SK-N-SH (cell line): ENCODE data around the gene UBALD1. TPM values are rescaled to one million over a fixed set of nuclear protein-coding genes. Genes with fewer than 3 reads are reported as not detected.

Experiments used
- CTCF ChIA-PET: fragments of 300-600, 350-600 bp; formaldehyde crosslinking; extraction: SDS; loops from one replicate; lab custom pipeline; 2021; lab: Yijun Ruan, JAX
- POLR2A ChIA-PET: fragments of 350-600 bp; sonication (Branson Sonifier 250); formaldehyde crosslinking; extraction: SDS; loops from one replicate; lab custom pipeline; 2020; ENCODE audit warnings: antibody characterized with exemption, inconsistent platforms; lab: Yijun Ruan, JAX
- DNase-seq: peaks from one replicate; pipeline ENCODE4 v3.0.0; 2012
- H2AFZ ChIP-seq: fragments of 200-600 bp; sonication (generic); 2 replicates; pipeline ENCODE4 v1.8.1; 2016; ENCODE audit warnings: antibody characterized with exemption, mild to moderate bottlenecking, low read depth
- H3F3A ChIP-seq: fragments of 200-600 bp; sonication (generic); replicated peaks from 2 replicates; pipeline ENCODE3; 2016; ENCODE audit warnings: antibody characterized with exemption, mild to moderate bottlenecking; ENCODE audit not compliant: insufficient read depth
- H3K27ac ChIP-seq, 2 experiments: fragments of 200-500 bp in 1 of 2; fragments of 200-600 bp in 1 of 2; sonication (Bioruptor generic) in 1 of 2; sonication (generic), shearing (Covaris generic) in 1 of 2; 2 replicates each; pipeline versions ENCODE4 v1.5.1 to v1.6.1; 2014 to 2016; ENCODE audit warnings: low read depth in 2 of 2, inconsistent platforms in 1 of 2, low read length in 1 of 2, mild to moderate bottlenecking in 1 of 2, mixed read lengths in 1 of 2
- H3K27me3 ChIP-seq: fragments of 200-600 bp; sonication (generic), shearing (Covaris generic); 2 replicates; pipeline ENCODE4 v1.6.1; 2016; ENCODE audit warnings: mixed run types; ENCODE audit not compliant: insufficient read depth
- H3K36me3 ChIP-seq, 2 experiments: fragments of 200-500 bp in 1 of 2; fragments of 200-600 bp in 1 of 2; sonication (Bioruptor generic) in 1 of 2; sonication (generic) in 1 of 2; replicated peaks in 1 of 2; 2 replicates each; pipeline versions ENCODE3 to v1.5.1; 2014 to 2016; ENCODE audit warnings: low read length in 1 of 2, mild to moderate bottlenecking in 1 of 2; ENCODE audit not compliant: insufficient read depth in 2 of 2, control insufficient read depth in 1 of 2
- H3K4me1 ChIP-seq, 2 experiments: fragments of 200-500 bp in 1 of 2; fragments of 200-600 bp in 1 of 2; sonication (Bioruptor generic) in 1 of 2; sonication (generic), shearing (Covaris generic) in 1 of 2; 2 replicates each; pipeline versions ENCODE4 v1.5.1 to v1.6.1; 2014 to 2016; ENCODE audit warnings: low read depth in 1 of 2, low read length in 1 of 2, mixed run types in 1 of 2; ENCODE audit not compliant: insufficient read depth in 2 of 2, control insufficient read depth in 1 of 2
- H3K4me2 ChIP-seq: fragments of 200-600 bp; sonication (generic), shearing (Covaris generic); 2 replicates; pipeline ENCODE4 v1.6.1; 2017; ENCODE audit warnings: mixed run types
- H3K4me3 ChIP-seq, 2 experiments: fragments of 200-500 bp in 1 of 2; fragments of 200-600 bp in 1 of 2; sonication (Bioruptor generic) in 1 of 2; sonication (generic), shearing (Covaris generic) in 1 of 2; 2 replicates each; pipeline versions ENCODE4 v1.5.1 to v1.8.1; 2014 to 2016; ENCODE audit warnings: low read depth in 2 of 2, inconsistent platforms in 1 of 2, low read length in 1 of 2, mild to moderate bottlenecking in 1 of 2, mixed read lengths in 1 of 2, moderate library complexity in 1 of 2
- H3K79me2 ChIP-seq: fragments of 200-600 bp; sonication (generic); 2 replicates; pipeline ENCODE4 v1.8.1; 2017; ENCODE audit warnings: mild to moderate bottlenecking; ENCODE audit not compliant: insufficient read depth
- H3K9ac ChIP-seq: fragments of 200-600 bp; sonication (generic); 2 replicates; pipeline ENCODE4 v1.6.1; 2017; ENCODE audit warnings: mixed run types
- H3K9me2 ChIP-seq: fragments of 200-600 bp; sonication (generic); 2 replicates; pipeline ENCODE4 v1.6.1; 2017; ENCODE audit warnings: mixed run types
- H3K9me3 ChIP-seq: fragments of 200-600 bp; sonication (generic); 2 replicates; pipeline ENCODE4 v1.6.1; 2017; ENCODE audit warnings: mixed run types, mild to moderate bottlenecking, moderate library complexity
- H4K20me1 ChIP-seq: fragments of 200-600 bp; sonication (generic); 2 replicates; pipeline ENCODE4 v1.6.1; 2017; ENCODE audit warnings: mild to moderate bottlenecking, mixed run types; ENCODE audit not compliant: insufficient read depth
- CHD2 ChIP-seq: fragments of 150-350 bp; IDR thresholded peaks from 2 replicates; pipeline ENCODE4 v1.6.1; 2018; ENCODE audit warnings: low read length; ENCODE audit not compliant: partially characterized antibody
- FOSL2 ChIP-seq: IDR thresholded peaks from 2 replicates; pipeline ENCODE4 v1.4.0; 2012; ENCODE audit warnings: low read depth, mild to moderate bottlenecking, moderate library complexity, borderline replicate concordance
- FOXJ3 ChIP-seq: sonication (generic); formaldehyde crosslinking; IDR thresholded peaks from 2 replicates; pipeline ENCODE4 v1.5.1; 2020; ENCODE audit warnings: mild to moderate bottlenecking, missing genetic modification reagents
- FOXM1 ChIP-seq: IDR thresholded peaks from 2 replicates; pipeline ENCODE4 v1.4.0; 2012; ENCODE audit warnings: low read depth, mild to moderate bottlenecking
- IRF3 ChIP-seq: fragments of 150-350 bp; IDR thresholded peaks from 2 replicates; pipeline ENCODE4 v1.6.1; 2016; ENCODE audit warnings: mild to moderate bottlenecking, low read depth, low read length
- JUND ChIP-seq: IDR thresholded peaks from 2 replicates; pipeline ENCODE4 v1.4.0; 2012
- MXI1 ChIP-seq: IDR thresholded peaks from 2 replicates; pipeline ENCODE4 v1.6.1; 2012; ENCODE audit warnings: mild to moderate bottlenecking, low read depth, low read length, improper control_type of control experiment
- NFIC ChIP-seq: IDR thresholded peaks from 2 replicates; pipeline ENCODE4 v1.4.0; 2012; ENCODE audit warnings: borderline replicate concordance
- NRF1 ChIP-seq: IDR thresholded peaks from 2 replicates; pipeline ENCODE4 v1.6.1; 2012; ENCODE audit warnings: low read depth, mild to moderate bottlenecking, low read length
- SIN3A ChIP-seq: IDR thresholded peaks from 2 replicates; pipeline ENCODE4 v1.6.1; 2012; ENCODE audit warnings: low read depth, mild to moderate bottlenecking, low read length, moderate library complexity, borderline replicate concordance
- TAF1 ChIP-seq: IDR thresholded peaks from 2 replicates; pipeline ENCODE4 v1.6.1; 2012; ENCODE audit warnings: low read depth, mild to moderate bottlenecking, low read length, moderate library complexity, borderline replicate concordance
- TEAD4 ChIP-seq: IDR thresholded peaks from 2 replicates; pipeline ENCODE4 v1.4.0; 2012; ENCODE audit warnings: mild to moderate bottlenecking, borderline replicate concordance; ENCODE audit not compliant: insufficient read depth
- WGBS: methylation state at CpG from one replicate; pipeline ENCODE4 v1.1.6; 2017; ENCODE audit warnings: low lambda C conversion rate; 5-methylcytosine and 5-hydroxymethylcytosine counted together
- polyA plus RNA-seq, 3 experiments: library from polyadenylated mRNA; depleted of rRNA; stranded (reverse); fragments of >200 nt; gene quantifications; 2 replicates each; pipeline ENCODE4 v1.2.3, GENCODE V29; 2012
- TF ChIP-seq, protein P1 (sequence below): IDR thresholded peaks from 2 replicates; pipeline ENCODE4 v1.4.0; 2012; ENCODE audit warnings: low read depth
- TF ChIP-seq, protein P2 (sequence below): IDR thresholded peaks from 2 replicates; pipeline ENCODE4 v1.4.0; 2012; ENCODE audit warnings: low read depth, borderline replicate concordance

The UBALD1 gene
- polyA plus RNA-seq, 1 of the 3 experiments (the other 2 are of a cell fraction): 16.7 TPM

DNA sequence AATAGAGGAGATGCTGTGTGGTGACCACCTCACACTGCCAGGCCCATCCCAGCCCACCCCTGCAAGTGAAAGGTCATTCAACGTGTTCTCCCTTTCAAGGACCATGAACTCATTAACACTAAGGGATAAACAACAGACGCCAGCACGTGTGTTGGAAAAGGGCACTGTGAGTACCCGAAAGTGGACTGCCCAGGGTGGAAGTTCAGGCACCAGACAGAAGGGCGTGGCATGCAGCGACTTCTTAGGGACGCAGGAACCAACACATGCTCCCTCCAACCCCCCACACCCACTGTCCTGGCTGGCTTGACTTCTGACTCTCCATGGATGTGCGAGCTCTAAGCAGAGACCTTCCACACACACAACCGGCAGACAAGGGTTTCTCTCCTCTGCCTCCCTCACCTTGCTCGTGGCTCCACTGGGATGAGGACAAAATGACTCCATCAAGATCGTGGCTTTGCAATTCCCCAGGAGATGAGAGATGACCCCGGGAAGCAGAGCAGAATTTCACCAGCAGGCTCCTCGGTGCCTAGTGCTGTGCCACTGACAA is 11.0 kb downstream of the UBALD1 start:
- no peak overlapping the region for H3K9ac ChIP-seq
- POLR2A ChIA-PET: no interaction called here
- H4K20me1 ChIP-seq: peaks cover 4% of the 10 kb centered on the region; the same call in 1 of the 2 replicates
- TF ChIP-seq JUND: no peak
- TF ChIP-seq FOSL2: no peak
- TF ChIP-seq MXI1: no peak
- TF ChIP-seq, protein P1, sequence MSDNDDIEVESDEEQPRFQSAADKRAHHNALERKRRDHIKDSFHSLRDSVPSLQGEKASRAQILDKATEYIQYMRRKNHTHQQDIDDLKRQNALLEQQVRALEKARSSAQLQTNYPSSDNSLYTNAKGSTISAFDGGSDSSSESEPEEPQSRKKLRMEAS: no peak
- TF ChIP-seq TEAD4: no peak
- no peak for TF ChIP-seq NRF1
- no peak for TF ChIP-seq NFIC
- TF ChIP-seq IRF3: no peak
- no peak for TF ChIP-seq CHD2
- TF ChIP-seq FOXM1: no peak
- H3K9me3 ChIP-seq: no peaks in the 10 kb centered on the region
- H2AFZ ChIP-seq: no peak overlapping the region
- no peak overlapping the region for H3K4me3 ChIP-seq
- no peaks in the 10 kb centered on the region for H3K9me2 ChIP-seq
- no peaks in the 10 kb centered on the region for H3K27me3 ChIP-seq
- CTCF ChIA-PET: interaction anchor here (1.0 to 1.1 kb wide), 2 partner anchors 18 to 353 kb away, joined by 3 read pairs; no protein-coding TSS in a partner anchor
- H3K36me3 ChIP-seq: peaks cover 0 to 7% of the 10 kb centered on the region in 2 experiments
- no peak overlapping the region for H3K27ac ChIP-seq
- 93% methylated on average over 12 of the region's 13 CpGs for WGBS
- DNase-seq: peak; percentile 17
- no peaks in the 10 kb centered on the region for H3F3A ChIP-seq
- H3K4me2 ChIP-seq: no peak overlapping the region
- no peaks in the 10 kb centered on the region for H3K79me2 ChIP-seq
- peaks cover 0 to 2% of the 10 kb centered on the region in 2 experiments; a peak in 1 of 4 replicates for H3K4me1 ChIP-seq

DNA sequence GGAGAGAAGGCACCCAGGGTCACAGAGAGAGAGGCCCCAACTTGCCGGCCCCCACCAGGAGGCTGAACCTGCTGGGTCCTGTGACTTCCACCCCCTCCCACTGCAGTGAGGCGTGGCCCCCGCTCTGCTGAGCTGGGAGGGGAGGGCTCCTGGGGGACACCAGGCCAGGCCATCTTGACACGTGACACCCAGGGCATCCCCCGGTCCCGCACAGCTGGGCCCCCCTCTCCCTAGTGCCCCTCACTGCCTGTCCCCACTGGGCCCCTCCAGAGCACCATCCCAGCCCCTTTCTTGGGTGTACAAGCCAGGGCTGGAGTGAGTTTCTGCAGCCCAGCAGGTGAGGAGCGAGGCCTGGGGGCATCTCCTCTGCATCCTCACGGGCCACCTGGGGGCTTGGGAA is 12.4 kb downstream of the UBALD1 start:
- H3K9me3 ChIP-seq: no peaks in the 10 kb centered on the region

More for the DNA sequence above, 12.4 kb downstream of the UBALD1 start:
- Histone ChIP-seq H3K36me3 (no peaks in the 10 kb centered on the region), H2AFZ (no peak overlapping the region), H3K9ac (no peak overlapping the region), H4K20me1 (no peaks in the 10 kb centered on the region), H3F3A (no peaks in the 10 kb centered on the region), H3K4me1 (peaks cover 0 to 2% of the 10 kb centered on the region in 2 experiments; a peak in 1 of 4 replicates), H3K9me2 (no peaks in the 10 kb centered on the region), H3K4me3 (no peak overlapping the region), H3K27ac (no peak overlapping the region), H3K27me3 (no peaks in the 10 kb centered on the region), H3K79me2 (no peaks in the 10 kb centered on the region), H3K4me2 (no peak overlapping the region)
- WGBS: 66% methylated on average over 2 of the region's 8 CpGs
- ChIA-PET POLR2A (no interaction called here), CTCF (interaction anchor here (1.1 to 1.4 kb wide), 2 partner anchors 17 to 96 kb away, joined by 3 read pairs; no protein-coding TSS in a partner anchor)
- peak; percentile 26 for DNase-seq
- TF ChIP-seq TAF1: no peak
- TF ChIP-seq FOXJ3: no peak
- no peak for TF ChIP-seq SIN3A
- TF ChIP-seq, protein P2, sequence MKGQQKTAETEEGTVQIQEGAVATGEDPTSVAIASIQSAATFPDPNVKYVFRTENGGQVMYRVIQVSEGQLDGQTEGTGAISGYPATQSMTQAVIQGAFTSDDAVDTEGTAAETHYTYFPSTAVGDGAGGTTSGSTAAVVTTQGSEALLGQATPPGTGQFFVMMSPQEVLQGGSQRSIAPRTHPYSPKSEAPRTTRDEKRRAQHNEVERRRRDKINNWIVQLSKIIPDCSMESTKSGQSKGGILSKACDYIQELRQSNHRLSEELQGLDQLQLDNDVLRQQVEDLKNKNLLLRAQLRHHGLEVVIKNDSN: no peak
